DMS114 treated with DMSO at 0.1 percent for 48 hours (cell line): ENCODE measurements around the gene MTFR1L.
"Not testable (repeated sequence)": the region's sequence is repeated elsewhere in the genome, so short reads cannot be mapped to it uniquely, and the experiment has no call there.

ENCODE experiments used
- DNase-seq: peaks from one replicate; lab custom pipeline; 2025; ENCODE audit not compliant: unreplicated experiment; lab: John Stamatoyannopoulos, UW

The MTFR1L gene

GRCh38 chr1:25825605-25826004 is 5.9 kb downstream of the MTFR1L start:
- no peak for DNase-seq

GRCh38 chr1:25826571-25826970 is 6.8 kb downstream of the MTFR1L start:
- DNase-seq = no peak

- DNase-seq = no peak
These were observed 8.7 kb downstream of the MTFR1L start for GRCh38 chr1:25828491-25828890.

GRCh38 chr1:25829046-25829445 is 9.3 kb downstream of the MTFR1L start:
- no peak for DNase-seq

- DNase-seq = no peak
These were observed 11.9 kb downstream of the MTFR1L start for GRCh38 chr1:25831569-25832196.

GRCh38 chr1:25832336-25833037 is 12.7 kb downstream of the MTFR1L start:
- DNase-seq = no peak

- DNase-seq = no peak
These were observed 13.4 kb downstream of the MTFR1L start for GRCh38 chr1:25833158-25833557.

GRCh38 chr1:25834894-25835293 is 15.1 kb downstream of the MTFR1L start:
- DNase-seq = no peak

- DNase-seq = no peak
These were observed 16.9 kb downstream of the MTFR1L start for GRCh38 chr1:25836695-25837094.

GRCh38 chr1:25837262-25837875 is 17.6 kb downstream of the MTFR1L start:
- DNase-seq = no peak

GRCh38 chr1:25839808-25840207 is 20.1 kb downstream of the MTFR1L start:
- not testable (repeated sequence) for DNase-seq

- DNase-seq = no peak
These were observed 23.7 kb downstream of the MTFR1L start for GRCh38 chr1:25843483-25843882.

GRCh38 chr1:25844536-25845337 is 25.0 kb downstream of the MTFR1L start:
- DNase-seq = no peak

- no peak for DNase-seq
These were observed 25.9 kb downstream of the MTFR1L start for GRCh38 chr1:25845664-25846063.

- DNase-seq = no peak
These were observed 28.2 kb downstream of the MTFR1L start for GRCh38 chr1:25847929-25848328.

- DNase-seq = no peak
These were observed 28.8 kb downstream of the MTFR1L start for GRCh38 chr1:25848531-25848930.

GRCh38 chr1:25854554-25854953 is 34.8 kb downstream of the MTFR1L start:
- DNase-seq = no peak

GRCh38 chr1:25856856-25857255 is 37.1 kb downstream of the MTFR1L start:
- DNase-seq = no peak

- no peak for DNase-seq
These were observed 38.7 kb downstream of the MTFR1L start for GRCh38 chr1:25858494-25858893.

GRCh38 chr1:25858906-25859789 is 39.4 kb downstream of the MTFR1L start, which contains the start of gene AUNIP:
Gene AUNIP (minus strand): TSS chr1:25859457. CDS start chr1:25859357, 100 bp downstream.
- DNase-seq = peak; percentile 84
